Measurements from ENCODE around the gene UBE2O. TPM values are rescaled to one million over a fixed set of nuclear protein-coding genes. Genes with fewer than 3 reads are reported as not detected.

UBE2O gene
- total RNA-seq, 3 donors from 2014 or later: 16.2 to 25.0 (median 19.0) TPM

DNA sequence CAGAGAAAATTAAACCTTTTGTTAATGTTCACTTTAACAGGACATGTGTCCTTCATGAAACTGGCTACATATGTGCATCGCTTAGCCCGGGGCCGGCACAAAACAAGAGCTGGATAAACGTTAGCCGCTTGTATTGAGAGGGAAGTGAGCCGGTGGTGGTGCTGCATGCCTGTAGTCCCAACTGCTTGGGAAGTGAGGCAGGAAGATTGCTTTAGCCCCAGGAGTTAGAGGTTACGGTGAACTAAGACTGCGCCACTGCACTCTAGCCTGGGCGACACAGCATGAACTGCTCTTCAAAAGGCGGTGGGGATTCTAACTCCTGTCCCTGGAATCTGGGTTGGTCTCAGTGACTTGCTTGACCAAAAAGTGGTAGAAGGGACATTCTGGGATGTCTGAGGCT is 83.6 kb downstream of the UBE2O start:
- no peak for DNase-seq
- H3K4me1 ChIP-seq (ENCODE audit: low read depth): peaks cover 3% of the 10 kb centered on the region
- H3K36me3 ChIP-seq (ENCODE audit: low read depth): no peaks in the 10 kb centered on the region
- H3K9me3 ChIP-seq: peaks cover 7% of the 10 kb centered on the region
- TF ChIP-seq, protein P1, sequence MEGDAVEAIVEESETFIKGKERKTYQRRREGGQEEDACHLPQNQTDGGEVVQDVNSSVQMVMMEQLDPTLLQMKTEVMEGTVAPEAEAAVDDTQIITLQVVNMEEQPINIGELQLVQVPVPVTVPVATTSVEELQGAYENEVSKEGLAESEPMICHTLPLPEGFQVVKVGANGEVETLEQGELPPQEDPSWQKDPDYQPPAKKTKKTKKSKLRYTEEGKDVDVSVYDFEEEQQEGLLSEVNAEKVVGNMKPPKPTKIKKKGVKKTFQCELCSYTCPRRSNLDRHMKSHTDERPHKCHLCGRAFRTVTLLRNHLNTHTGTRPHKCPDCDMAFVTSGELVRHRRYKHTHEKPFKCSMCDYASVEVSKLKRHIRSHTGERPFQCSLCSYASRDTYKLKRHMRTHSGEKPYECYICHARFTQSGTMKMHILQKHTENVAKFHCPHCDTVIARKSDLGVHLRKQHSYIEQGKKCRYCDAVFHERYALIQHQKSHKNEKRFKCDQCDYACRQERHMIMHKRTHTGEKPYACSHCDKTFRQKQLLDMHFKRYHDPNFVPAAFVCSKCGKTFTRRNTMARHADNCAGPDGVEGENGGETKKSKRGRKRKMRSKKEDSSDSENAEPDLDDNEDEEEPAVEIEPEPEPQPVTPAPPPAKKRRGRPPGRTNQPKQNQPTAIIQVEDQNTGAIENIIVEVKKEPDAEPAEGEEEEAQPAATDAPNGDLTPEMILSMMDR (IDR thresholded peaks at IDR 0.05): no peak
- no peak for ATAC-seq
- intact Hi-C loops (cut with DNase I, micrococcal nuclease): no loop called here
- H3K4me3 ChIP-seq: no peak overlapping the region

DNA sequence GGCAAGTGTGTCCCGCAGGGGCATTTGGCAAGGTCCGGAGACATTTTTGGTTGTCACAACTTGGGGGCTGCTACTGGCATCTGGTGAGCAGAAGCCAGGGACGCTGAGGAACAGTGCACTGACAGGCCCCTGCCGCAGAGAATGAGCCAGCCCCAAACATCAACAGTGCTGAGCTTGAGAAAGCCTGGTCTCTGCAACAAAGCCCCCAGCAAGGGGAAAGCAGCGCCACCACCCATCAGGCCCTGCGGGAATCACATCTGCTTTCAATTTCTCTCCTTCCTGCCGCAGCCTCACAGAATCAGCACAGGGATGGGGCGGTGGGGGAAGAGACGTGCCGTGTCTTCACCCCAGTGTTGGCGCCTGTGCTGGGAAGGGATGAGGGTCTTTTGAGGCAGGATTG is 84.4 kb downstream of the UBE2O start:
- intact Hi-C loops (cut with DNase I, micrococcal nuclease): no loop called here
- Histone ChIP-seq H3K4me3 (no peak overlapping the region), H3K4me1 (ENCODE audit: low read depth) (peaks cover 3% of the 10 kb centered on the region), H3K9me3 (peaks cover 7% of the 10 kb centered on the region), H3K36me3 (ENCODE audit: low read depth) (no peaks in the 10 kb centered on the region)
- ATAC-seq (no peak), DNase-seq (no peak)
- TF ChIP-seq, protein P1 (IDR thresholded peaks at IDR 0.05): no peak

DNA sequence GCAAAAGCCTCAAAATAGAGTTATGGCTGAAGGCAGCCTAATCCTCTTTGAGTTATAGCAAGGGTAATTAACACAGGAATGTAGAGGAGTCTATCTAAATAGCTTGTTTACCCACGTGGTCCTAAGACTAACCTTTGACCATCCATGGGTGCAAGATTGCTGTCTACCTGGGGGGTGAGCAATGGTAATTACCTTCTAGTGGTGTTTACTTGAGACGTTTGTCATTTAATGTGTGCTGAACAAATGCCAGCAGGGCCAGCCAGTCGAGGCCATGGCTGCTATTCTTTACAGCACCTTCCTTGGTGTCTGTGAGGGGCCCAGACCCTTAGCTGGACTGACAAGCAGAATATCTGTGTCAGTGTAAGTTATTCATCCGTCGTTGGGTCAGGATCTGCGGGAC is 85.3 kb downstream of the UBE2O start:
- ATAC-seq (peak; percentile 70), DNase-seq (peak in 1 of 3 donors; percentile 30)
- intact Hi-C loops (cut with DNase I, micrococcal nuclease): no loop called here
- TF ChIP-seq, protein P1 (IDR thresholded peaks at IDR 0.05): no peak
- no peaks in the 10 kb centered on the region for H3K36me3 ChIP-seq (ENCODE audit: low read depth)
- H3K4me1 ChIP-seq (ENCODE audit: low read depth): peaks cover 3% of the 10 kb centered on the region
- peaks cover 7% of the 10 kb centered on the region for H3K9me3 ChIP-seq
- no peak overlapping the region for H3K4me3 ChIP-seq

DNA sequence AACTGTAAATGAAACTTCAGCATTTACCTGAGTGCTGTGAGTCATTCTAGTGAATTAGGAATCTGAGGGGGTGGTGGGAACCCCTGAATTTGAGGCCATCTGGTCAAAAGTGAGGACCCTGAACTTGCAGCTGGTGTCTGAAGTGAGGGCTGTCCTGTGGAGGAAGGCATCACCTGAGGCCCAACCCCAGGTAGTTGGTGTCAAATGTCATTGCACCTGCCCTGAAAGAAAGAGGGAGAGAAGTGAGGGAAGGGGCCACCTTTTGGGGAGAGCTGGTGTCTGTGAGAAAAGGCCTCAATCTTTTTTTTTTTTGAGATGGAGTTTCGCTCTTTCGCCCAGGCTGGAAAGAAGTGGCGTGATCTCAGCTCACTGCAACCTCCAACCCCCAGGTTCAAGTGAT is 86.7 kb downstream of the UBE2O start:
- DNase-seq (no peak), ATAC-seq (no peak)
- Histone ChIP-seq H3K4me3 (no peak overlapping the region), H3K9me3 (peaks cover 7% of the 10 kb centered on the region), H3K4me1 (ENCODE audit: low read depth) (peaks cover 3% of the 10 kb centered on the region), H3K36me3 (ENCODE audit: low read depth) (no peaks in the 10 kb centered on the region)
- intact Hi-C loops (cut with DNase I, micrococcal nuclease): no loop called here
- TF ChIP-seq, protein P1 (IDR thresholded peaks at IDR 0.05): no peak

DNA sequence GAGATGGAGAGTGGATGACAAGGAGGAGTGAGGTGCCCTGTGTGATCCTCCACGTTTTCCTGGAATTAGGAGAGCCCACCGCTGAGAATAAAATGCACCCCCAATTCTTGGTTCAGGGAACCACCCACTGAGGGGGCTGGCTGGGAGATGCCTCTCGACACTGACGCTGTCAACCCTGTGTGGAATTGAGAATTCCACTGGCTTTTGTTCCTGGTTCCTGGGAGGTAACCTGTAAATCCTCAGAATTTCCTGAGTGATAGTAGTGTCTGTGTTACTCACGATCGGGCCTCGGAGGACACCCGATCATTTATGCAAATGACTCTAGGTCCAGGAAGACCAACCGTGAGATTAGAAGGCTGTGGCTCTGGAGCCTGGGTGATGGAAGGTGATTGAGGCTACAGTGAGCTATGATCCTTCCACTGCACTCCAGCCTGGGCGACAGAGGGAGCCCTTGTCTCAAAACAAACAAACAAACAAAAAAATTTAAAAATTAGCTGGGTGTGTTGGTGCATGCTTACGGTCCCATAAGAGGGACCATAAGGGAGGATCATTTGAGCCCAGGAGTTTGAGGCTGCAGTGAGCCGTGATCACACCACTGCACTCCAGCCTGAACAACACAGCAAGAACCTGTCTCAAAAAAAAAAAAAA is 87.6 kb downstream of the UBE2O start:
- H3K4me3 ChIP-seq: no peak overlapping the region
- TF ChIP-seq, protein P1 (IDR thresholded peaks at IDR 0.05): no peak
- peak; percentile 33 for ATAC-seq
- peaks cover 7% of the 10 kb centered on the region for H3K9me3 ChIP-seq
- H3K36me3 ChIP-seq (ENCODE audit: low read depth): no peaks in the 10 kb centered on the region
- no peak for DNase-seq
- peaks cover 3% of the 10 kb centered on the region for H3K4me1 ChIP-seq (ENCODE audit: low read depth)
- intact Hi-C loops (cut with DNase I, micrococcal nuclease): no loop called here
